Ectodermal cell (in vitro differentiated cells): ENCODE results near the gene ZFX.

Source experiments
- H3K27ac ChIP-seq: 2 replicates; pipeline ENCODE4 v1.7.0; 2013; ENCODE audit warnings: mild to moderate bottlenecking, low read depth, low read length; ENCODE audit not compliant: insufficient read depth, poor library complexity, severe bottlenecking
- H3K27me3 ChIP-seq: 2 replicates; pipeline ENCODE4 v1.7.0; 2013; ENCODE audit warnings: mild to moderate bottlenecking, low read length; ENCODE audit not compliant: insufficient read depth, control insufficient read depth, poor library complexity, severe bottlenecking
- H3K36me3 ChIP-seq: one replicate; pipeline ENCODE4 v1.7.0; 2013; ENCODE audit warnings: low read length; ENCODE audit not compliant: control insufficient read depth, insufficient read depth
- H3K4me1 ChIP-seq: one replicate; pipeline ENCODE4 v1.7.0; 2013; ENCODE audit warnings: low read length; ENCODE audit not compliant: control insufficient read depth, insufficient read depth
- H3K4me3 ChIP-seq: 2 replicates; pipeline ENCODE4 v1.7.0; 2013; ENCODE audit warnings: low read depth, low read length, control low read depth; ENCODE audit not compliant: insufficient read depth
- H3K9me3 ChIP-seq: 2 replicates; pipeline ENCODE4 v1.7.0; 2013; ENCODE audit warnings: mild to moderate bottlenecking, low read length, moderate library complexity; ENCODE audit not compliant: control insufficient read depth
- WGBS, 2 experiments: methylation state at CpG; one replicate each; pipeline ENCODE4 v1.1.7; 2013; ENCODE audit warnings: missing lambda C conversion rate in 2 of 2; 5-methylcytosine and 5-hydroxymethylcytosine counted together

The ZFX gene

DNA sequence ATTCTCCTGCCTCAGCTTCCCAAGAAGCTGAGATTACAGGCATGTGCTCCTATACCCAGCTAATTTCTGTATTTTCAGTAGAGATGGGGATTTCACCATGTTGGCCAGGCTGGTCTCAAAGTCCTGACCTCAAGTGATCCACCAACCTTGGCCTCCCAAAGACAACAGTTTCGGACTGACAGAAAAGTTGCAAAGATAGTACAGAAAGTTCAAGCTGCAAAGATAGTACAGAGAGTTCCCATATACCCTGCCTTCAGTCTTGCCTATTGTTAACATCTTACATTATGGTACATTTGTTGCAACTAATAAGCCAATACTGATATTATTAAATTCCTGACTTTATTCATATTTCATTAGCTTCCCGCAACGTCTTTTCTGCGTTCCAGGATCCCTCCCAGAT is 98.5 kb downstream of the ZFX start:
- Histone ChIP-seq H3K36me3 (no peaks in the 10 kb centered on the region), H3K4me1 (no peaks in the 10 kb centered on the region), H3K4me3 (no peak overlapping the region), H3K27me3 (no peaks in the 10 kb centered on the region), H3K9me3 (no peaks in the 10 kb centered on the region), H3K27ac (no peak overlapping the region)
- WGBS, 2 experiments, result 91 to 97% methylated on average over 4 of the region's 4 CpGs

- 80 to 84% methylated on average over 3 of the region's 3 CpGs for WGBS, 2 experiments
- H3K4me3 ChIP-seq, result no peak overlapping the region
- H3K36me3 ChIP-seq, result no peaks in the 10 kb centered on the region
- no peaks in the 10 kb centered on the region for H3K4me1 ChIP-seq
- no peak overlapping the region for H3K27ac ChIP-seq
- no peaks in the 10 kb centered on the region for H3K9me3 ChIP-seq
- no peaks in the 10 kb centered on the region for H3K27me3 ChIP-seq
Measured at GRCh38 chrX:24253030-24253429, 103.5 kb downstream of the ZFX start.

- no peak overlapping the region for H3K27ac ChIP-seq
- H3K36me3 ChIP-seq, result no peaks in the 10 kb centered on the region
- H3K9me3 ChIP-seq, result no peaks in the 10 kb centered on the region
- H3K27me3 ChIP-seq, result no peaks in the 10 kb centered on the region
- 75 to 100% methylated on average over 1 of the region's 1 CpG for WGBS, 2 experiments
- no peaks in the 10 kb centered on the region for H3K4me1 ChIP-seq
- H3K4me3 ChIP-seq, result no peak overlapping the region
Measured at GRCh38 chrX:24253469-24253868, 103.9 kb downstream of the ZFX start.

GRCh38 chrX:24257011-24257410 is 107.5 kb downstream of the ZFX start:
- H3K27me3 ChIP-seq, result no peaks in the 10 kb centered on the region
- H3K9me3 ChIP-seq, result no peaks in the 10 kb centered on the region
- no peak overlapping the region for H3K4me3 ChIP-seq
- no peak overlapping the region for H3K27ac ChIP-seq
- H3K4me1 ChIP-seq, result no peaks in the 10 kb centered on the region
- H3K36me3 ChIP-seq, result no peaks in the 10 kb centered on the region
- 86 to 100% methylated on average over 1 of the region's 1 CpG for WGBS, 2 experiments

DNA sequence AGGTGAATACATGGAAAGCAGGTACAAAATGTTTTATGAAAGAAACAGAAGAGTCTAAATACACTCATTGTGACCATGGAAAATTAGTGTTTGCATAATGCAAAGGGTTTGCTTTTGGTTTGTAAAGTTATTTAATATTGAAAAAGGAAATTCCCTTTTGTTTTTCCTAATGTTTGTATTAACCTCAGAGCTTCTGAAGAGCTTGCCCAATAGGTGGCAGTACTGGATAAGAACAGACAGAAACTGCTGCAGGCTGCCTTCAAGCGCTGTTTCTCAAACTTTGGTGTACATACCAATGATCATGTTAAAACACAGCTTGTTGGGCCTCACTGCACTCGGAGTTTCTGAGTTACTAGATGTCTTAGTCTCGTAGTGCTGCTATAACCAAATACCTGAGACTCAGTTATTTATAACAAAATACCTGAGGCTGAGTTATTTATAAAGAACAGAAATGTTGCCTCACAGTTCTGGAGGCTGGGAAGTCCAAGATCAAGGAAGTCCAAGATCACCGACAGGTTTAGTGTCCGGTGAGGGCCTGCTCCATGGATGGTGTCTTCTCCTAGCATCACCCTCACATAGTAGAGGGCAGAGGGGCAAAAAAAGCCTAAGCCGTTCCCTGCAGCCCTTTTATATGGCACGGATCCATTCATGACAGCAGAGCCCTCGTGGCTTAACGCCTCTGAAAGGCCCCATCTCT is 110.2 kb downstream of the ZFX start:
- 81 to 82% methylated on average over 8 to 9 of the region's 9 CpGs for WGBS, 2 experiments

DNA sequence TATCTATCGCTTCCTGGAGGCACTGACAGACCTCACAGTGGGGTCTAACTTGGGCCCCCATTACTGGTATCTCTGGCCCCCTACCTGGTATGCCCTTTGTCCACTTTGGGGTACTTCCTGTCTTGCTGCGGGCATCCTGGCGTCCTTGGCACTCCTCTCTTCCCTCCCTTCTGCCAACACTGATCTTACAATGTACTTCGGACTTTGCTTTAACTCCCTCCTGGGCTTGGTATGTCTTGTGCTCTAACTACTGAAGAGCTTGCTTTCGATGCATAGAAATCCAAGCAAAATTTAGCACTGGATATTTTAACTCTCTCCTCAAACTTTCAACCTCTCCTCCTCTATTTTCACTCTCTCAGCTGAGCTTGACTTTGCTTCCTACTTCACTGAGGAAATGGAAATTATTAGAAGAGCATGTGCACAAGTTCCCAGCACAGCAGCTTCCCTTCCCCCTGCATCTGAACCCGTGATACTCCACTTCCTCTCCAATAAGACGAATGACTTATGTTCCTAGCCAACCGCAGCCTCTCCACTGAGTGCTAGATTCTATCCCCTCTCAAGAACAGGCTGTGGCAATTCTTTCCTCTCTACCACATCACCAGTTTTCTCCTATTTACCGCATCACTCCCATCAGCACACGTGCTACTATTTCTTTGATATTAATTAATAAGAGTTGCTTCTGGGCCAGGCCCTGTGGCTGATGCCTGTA is 111.5 kb downstream of the ZFX start:
- Histone ChIP-seq H3K27me3 (no peaks in the 10 kb centered on the region), H3K27ac (no peak overlapping the region), H3K4me1 (no peaks in the 10 kb centered on the region), H3K36me3 (no peaks in the 10 kb centered on the region), H3K9me3 (no peaks in the 10 kb centered on the region), H3K4me3 (no peak overlapping the region)
- 88 to 90% methylated on average over 8 to 10 of the region's 10 CpGs for WGBS, 2 experiments

More for the DNA sequence above, 110.2 kb downstream of the ZFX start:
- Histone ChIP-seq H3K27ac (no peak overlapping the region), H3K27me3 (no peaks in the 10 kb centered on the region), H3K9me3 (no peaks in the 10 kb centered on the region), H3K4me1 (no peaks in the 10 kb centered on the region), H3K36me3 (no peaks in the 10 kb centered on the region), H3K4me3 (no peak overlapping the region)

DNA sequence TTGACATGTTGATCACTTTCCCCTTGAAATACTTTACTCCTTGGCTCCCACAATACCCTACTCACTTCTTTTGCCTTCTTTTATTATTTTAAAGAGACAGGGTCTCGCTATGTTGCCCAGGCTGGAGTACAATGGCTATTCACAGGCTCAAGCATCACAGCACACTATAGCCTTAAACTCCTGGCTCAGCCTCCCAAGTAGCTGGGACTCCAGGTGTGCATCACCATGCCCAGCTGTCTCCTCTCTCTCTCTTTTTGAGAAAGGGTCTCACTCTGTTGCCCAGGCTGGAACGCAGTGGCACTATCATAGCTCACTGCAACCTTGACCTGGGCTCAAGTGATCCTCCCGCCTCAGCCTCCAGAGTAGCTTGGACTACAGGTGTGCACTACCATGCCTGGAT is 112.8 kb downstream of the ZFX start:
- 92 to 96% methylated on average over 3 of the region's 3 CpGs for WGBS, 2 experiments
- H3K27me3 ChIP-seq, result no peaks in the 10 kb centered on the region
- H3K4me3 ChIP-seq, result no peak overlapping the region
- no peaks in the 10 kb centered on the region for H3K36me3 ChIP-seq
- no peak overlapping the region for H3K27ac ChIP-seq
- no peaks in the 10 kb centered on the region for H3K9me3 ChIP-seq
- no peaks in the 10 kb centered on the region for H3K4me1 ChIP-seq

DNA sequence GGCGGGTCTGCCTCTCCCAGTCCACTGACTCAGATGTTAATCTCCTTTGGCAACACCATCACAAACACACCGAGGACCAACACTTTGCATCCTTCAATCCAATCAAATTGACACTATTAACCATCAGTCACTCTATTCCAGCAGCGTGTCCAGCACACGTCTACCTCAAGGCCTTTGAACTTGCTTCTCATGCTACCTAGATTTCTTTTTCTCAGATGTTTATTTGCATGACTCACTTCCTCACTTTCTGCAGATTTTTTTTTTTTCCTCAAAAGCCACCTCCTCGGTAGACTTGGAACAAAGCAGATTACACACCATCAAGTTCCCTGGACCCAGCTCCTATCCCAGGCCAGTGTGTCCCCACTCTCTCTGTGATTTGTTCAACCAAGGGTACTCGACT is 114.9 kb downstream of the ZFX start:
- WGBS, 2 experiments, result 91 to 93% methylated on average over 5 to 6 of the region's 6 CpGs
- no peaks in the 10 kb centered on the region for H3K36me3 ChIP-seq
- H3K4me1 ChIP-seq, result no peaks in the 10 kb centered on the region
- no peak overlapping the region for H3K4me3 ChIP-seq
- no peaks in the 10 kb centered on the region for H3K9me3 ChIP-seq
- H3K27me3 ChIP-seq, result no peaks in the 10 kb centered on the region
- no peak overlapping the region for H3K27ac ChIP-seq
